Activated CD4-positive, alpha-beta T cell treated with anti-CD3 and anti-CD28 coated beads for 4 hours (primary cell): Measurements from ENCODE around the gene GNB5.
"Not testable (repeated sequence)": the region's sequence is repeated elsewhere in the genome, so short reads cannot be mapped to it uniquely, and the experiment has no call there.

Source experiments
- DNase-seq, 2 donors: peaks; one replicate each; pipeline ENCODE4 v3.0.0-alpha.2; 2020

GNB5 gene

DNA sequence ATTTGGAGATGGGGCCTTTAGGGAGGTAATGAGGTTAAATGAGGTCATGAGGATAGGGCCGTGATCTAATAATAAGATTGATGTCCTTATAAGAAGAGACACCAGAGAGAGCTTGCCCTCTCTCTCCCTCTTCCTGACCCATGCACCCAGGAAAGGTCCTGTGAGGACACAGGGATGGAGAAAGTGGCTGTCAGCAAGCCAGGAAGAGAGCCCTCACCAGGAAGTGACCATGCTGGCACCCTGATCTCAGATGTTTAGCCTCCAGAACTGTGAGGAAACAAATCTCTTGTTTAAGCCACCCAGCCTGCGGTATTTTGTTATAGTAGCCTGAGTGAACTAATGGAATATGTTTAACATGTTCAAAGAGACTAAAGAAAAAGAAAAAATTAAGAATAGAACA, 15.3 kb upstream of the GNB5 start:
- DNase-seq, result no peak

DNA sequence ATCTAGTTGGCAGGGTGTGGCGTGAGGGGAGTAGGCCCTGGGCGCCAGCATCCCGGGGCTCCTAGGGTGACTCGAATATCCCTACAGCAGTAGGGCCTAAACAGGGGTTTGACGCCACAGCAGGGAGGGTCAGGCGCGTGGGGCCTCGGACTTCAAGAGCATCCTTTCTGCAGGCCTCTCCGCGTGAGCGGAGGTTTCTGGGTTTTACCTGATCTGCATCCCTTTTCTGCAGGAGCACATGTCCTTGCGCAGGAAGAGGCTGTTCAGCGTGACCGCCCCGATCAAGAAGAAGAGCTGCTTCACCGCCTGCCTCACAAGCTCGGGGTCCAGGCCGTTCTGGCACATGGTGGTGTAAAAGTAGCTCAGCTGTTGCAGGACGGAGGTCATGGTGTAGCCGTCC, 13.5 kb upstream of the GNB5 start:
- DNase-seq, result no peak

DNA sequence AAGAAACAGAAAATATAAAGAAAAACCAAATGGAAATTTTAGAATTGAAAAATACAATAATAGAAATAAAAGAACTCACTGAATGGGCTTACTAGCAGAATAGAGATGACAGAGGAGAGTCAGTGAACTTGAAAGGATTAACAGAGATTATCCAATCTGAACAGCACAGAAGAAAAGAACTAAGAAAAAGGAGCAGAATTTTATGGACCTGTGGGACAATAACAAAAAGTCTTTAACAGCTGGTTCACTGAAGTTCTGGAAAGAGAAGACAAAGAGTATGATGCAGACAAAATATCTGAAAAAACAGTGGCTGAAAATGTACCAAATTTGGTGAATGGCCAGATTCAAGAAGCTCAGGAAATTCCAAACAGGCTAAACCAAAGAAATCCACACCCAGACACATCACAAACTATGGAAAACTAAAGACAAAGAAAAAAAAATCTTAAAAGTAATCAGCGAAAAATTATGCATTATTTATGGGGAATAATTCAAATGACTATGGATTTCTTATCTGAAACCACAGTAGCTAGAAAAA, 9.7 kb upstream of the GNB5 start:
- DNase-seq, result no peak

DNA sequence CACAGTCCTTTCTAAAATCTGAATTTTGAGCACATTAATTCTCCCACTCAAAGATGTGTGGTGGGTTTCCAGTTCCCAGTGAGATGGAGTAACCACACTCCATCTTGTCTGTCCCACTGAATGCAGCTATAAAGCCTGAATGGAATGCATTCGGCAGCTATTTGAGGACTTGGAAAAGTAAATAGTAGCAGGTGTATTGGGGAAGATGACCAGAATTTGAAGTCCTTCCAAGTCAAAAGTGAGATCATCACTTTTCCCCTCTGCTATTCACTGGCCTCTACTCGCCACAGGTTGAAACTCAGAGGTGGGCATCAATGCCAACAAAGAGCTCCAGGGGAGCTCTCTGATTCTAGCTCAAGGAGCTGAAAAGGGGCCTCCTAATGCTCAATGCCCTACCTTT, 8.1 kb upstream of the GNB5 start:
- DNase-seq, result no peak

DNA sequence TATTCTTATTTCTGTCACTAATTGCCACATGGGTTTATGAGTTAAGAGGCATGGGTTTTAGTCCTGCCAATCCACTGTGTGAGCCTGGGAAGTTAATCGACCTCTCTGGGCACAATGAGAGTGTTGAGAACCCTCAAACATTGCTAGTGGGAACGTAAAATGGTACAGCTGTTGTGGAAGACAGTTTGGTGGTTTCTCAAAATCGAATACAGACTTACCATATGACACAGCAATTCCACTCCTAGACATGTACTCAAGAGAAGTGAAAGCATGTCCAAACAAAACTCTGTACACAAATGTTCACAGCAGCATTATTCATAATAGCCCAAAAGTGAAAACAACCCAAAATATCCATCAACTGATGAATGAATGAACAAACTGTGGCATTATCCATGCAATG, 5.7 kb upstream of the GNB5 start:
- no peak for DNase-seq

DNA sequence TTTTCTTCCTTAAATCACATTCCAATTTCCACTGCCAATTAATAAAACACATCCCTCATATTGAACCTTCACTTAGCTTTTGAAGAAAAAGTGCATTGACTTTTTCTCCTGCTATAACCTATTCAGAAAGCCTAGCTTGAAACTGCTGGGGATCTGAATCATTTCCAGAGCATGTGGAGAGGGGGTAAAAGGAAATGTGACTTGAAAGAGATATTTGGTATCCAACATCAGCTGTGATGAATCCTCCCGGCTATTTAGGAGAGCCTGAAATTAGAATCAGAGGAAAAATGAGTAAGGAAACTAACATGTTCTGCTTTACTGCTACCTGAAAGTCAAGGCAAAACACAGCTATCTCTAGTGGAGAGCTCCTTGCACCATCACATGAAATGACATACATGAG, 2.6 kb upstream of the GNB5 start:
- DNase-seq, result no peak

DNA sequence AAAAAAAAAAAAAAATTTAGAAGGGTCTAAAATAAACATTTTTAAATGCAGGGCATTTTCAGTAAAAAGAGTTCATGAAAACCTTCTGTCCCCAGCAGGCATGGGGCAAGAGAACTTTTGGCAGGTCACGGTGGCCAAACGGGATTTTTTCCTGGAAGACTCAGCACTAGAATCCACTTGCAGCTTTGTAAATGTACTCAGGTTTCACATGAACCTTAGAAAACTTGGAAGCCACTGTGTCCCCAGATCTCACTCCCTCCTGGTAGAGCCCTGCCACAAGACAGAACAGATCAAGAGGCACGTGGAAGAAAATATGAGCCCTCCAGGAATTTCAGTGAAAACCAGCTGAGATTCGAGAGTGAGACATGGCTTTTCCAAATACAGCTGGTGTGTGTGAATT, 2.1 kb upstream of the GNB5 start:
- no peak for DNase-seq

DNA sequence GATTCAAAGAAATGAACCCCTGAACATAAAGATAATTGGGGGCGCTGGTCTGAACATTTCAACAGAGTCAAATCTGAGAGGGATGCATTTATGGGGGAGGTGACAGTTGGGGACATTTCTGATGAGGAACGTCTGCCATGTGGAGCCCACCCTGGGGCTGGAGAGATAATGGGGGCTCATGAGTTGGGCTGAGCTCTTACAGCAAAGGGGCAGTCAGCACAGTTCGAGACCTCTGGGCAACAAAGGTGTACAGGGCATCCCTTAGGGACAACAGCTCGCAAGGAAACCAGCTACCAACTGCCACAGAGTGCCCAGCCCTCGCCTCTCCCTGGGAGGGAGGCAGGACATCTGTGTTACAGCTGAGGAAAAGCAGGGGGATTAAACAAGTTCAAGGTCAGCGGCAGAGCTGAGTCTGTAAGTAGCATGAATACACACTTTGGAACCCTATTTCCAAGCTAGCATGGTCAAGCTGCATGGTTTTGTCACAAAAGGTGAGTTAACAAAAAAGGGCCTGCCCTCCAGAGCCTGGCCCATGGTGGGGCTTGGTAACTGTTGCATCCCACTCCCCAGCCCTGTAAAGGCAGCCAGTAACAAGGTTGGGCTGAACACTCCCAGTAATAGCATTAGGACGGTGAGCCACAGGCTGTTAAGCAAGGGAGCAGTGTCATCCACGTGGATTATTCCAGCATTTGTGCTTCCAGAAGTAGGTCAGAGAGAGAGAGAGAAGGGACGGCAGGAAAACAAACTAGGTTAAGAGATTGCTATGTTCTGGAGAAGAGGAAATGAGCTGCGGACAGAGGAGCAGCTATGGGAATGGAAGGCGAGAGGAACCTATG, 4.3 kb downstream of the GNB5 start:
- DNase-seq, result no peak

DNA sequence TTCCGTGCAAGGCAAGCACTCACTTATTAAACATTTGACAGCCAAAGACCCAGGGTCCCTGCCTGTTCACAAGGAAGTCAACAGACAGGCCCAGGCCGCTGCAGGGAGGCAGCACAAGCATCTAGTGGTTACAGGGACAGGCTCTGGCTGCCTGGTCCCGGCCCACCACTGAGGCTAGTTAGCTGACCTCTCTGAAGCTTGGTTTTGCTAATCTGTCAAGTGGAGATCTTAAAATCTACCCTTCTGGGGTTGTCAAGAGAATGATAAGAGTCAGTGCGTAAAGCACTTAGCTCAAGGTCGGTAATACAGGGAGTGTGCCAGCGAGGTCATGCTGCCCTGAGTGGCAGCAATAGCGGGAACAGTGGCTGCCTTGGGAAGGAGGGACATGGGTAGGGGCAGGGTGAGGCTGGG, 6.0 kb downstream of the GNB5 start:
- no peak for DNase-seq

DNA sequence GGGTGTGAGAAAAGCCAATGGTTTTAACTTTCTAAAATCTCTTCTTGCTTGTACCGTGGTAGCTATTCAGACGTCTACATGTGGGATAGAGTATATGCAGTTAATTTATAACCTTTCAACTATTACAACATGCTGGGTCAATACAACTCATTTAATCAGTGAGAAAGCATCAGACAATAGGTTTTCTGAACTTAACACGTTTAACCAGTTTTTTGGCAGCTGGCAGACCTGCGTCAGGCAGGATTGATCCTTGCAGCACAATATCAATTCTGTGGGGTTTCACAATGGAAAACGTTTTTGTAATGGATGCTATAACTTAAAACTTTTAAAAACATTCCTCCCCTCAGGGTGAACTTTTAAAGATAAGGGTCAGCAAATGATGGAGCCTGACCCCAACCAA, 6.5 kb downstream of the GNB5 start:
- DNase-seq, result no peak

DNA sequence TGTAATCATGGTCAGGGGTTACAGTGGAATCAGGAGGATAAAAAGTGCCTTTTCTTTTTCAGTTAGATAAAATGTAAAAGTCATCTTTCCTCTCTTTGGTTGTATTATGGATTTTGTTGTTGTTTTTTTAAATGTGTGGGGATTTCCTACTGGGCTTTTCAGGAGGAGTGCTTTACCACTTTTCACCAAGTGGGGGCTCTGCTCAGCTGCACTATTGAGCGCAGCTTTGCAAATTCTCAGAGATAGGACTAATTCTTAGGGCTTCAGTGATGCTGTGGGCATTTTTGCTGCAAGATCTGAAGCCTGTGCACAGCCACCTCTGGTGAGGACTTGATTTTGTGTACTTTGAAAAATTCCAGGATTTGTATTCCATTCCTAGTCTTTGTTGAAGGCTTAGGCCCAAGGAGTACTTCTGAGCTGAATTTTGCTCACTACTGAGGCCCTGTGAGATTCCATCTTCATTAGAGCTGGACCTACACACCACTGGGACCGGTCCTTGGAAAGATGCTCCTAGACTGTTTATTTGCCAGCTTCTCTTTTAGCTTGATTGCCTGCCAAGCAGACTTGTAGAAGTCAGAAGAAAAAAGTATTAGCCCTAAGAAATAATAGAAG, 7.5 kb downstream of the GNB5 start:
- no peak for DNase-seq

DNA sequence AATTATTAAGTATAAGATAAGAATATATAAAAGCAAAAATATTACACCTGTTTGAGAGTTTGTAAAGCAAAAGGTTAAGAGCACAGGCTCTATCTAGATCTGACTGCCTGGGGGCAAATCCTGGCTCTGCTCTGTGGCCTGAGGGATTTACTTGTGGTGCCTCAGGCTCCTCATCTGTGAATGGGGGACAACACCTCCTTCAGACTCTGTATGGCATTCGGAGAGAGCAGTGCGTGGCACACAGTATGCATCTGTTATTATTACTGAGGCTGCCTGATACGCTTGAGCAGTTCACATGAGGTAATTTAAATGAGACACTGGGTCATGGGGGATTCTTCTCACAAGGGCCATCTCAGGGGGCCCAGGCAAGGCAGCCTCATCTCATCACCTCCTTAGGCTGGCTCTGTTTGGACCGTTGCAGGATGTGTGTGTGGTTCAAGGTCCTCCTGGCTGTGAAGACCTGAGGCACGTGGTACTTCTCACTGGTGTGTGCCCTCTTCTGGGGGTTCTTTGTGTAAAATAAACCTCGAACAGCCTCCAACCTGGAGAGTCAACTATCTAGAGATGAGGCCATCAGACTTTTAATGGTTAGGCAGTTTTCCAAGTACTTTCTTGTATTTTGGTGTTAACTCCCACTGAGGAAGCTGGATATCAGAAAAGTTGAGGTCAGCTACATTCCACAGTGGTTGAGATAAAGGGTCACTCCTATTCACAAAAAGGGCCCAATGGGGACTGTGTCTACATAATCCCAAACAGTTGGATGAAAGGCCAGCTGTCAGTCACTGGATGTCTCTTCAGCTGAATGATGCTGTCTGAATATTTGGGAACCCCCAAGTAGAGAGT, 9.0 kb downstream of the GNB5 start:
- no peak for DNase-seq

DNA sequence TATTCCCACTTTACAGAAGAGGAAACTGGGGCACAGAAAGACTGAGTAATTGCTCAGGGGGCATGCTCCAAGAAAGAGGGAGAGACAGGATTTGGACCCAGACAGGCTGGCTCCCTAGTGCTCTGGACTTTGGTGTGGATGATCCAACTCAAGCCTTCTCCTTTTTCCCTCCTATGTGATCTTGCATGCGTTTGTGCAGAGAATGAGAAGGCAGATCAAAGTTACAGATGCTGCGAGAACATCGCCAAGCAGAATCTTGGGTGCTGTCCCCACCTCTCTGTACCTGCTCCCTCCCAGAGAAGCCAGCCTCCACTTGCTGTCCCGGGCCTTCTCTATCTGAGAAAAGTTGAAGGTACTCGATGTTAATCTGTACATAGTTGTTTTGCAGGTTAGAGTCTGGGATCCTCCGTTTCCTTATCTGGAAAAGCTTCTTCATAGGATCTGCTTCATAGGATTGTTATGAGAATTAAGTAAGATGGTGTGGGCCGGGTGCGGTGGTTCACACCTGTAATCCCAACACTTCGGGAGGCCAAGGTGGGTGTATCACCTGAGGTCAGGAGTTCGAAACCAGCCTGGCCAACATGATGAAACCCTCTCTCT, 10.2 kb downstream of the GNB5 start:
- no peak for DNase-seq

DNA sequence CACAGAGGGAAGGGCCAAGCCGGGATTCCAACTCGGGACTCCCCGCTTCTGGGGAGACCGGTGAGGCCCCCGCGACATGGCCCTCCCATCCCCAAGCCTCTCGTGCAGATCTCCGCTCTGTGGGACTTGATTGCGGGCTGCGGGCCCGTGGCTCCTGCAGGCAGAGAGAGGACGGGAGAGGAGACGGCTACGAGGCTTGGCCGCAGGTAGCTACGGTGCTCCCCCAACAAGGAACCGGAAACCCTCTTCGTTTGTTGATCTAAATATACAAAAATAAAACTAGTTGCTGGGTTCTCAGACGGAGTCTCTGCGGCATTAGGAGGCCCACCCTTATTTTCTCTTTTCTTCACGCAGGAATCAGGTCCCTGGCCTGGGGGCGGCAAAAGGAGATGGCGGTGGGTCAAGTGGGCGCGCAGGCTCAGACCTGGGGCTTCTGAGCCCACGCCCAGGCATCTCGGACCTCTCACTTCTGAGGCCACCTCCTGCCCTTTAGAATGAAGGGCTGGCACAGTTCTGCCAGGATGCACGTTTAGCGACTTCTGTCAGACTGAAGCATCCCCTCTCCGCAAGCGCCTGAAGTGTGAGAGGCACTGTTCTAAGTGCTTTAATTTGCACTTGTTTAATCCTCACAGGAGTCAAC, 10.9 kb downstream of the GNB5 start:
- peak; percentile 22 to 36 for DNase-seq

DNA sequence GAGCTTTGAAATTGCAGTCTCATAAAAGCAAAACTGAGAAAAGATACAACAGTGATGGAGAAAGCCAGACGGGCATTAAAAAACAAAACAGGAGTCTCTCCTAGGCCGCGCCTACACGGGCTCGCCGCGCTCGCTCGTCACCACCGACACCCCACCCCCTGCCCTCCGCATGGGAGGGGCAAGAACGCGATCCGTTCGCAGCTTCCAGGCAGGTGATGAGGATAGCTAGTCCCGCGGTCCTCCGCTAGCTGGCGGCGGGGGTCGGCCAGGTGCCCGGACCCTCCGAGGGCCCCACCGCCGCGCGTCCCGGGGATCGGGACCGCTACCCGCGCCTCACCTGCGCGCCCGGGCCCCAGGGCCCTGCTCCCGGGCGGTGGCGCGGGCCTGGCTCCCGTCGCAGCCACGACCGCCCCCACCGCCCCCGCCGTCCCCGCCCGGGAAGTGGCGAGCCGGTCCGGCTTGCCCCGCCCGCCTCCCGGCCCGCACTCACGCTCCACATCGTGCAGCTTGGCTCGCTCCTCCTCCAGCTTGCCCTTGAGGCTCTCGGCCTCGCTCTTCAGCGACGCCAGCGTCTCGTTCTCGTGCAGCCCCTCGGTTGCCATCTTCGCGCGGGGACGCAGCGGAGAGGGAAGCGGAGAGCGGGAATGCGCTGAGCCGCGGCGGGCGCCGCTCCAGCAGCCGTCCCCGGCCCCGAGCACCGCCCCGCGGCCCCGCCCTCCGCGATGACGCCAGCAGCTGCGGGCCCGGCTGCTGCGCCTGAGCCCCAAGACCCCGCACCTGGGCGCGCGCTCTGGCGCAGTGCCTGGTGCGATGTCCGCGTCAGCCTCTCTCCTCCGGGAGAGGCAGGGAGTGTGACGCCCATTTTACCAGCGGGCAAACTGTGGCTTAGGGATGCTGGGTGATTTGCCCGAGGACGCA, 11.7 kb downstream of the GNB5 start:
- DNase-seq, result peak; percentile 83

DNA sequence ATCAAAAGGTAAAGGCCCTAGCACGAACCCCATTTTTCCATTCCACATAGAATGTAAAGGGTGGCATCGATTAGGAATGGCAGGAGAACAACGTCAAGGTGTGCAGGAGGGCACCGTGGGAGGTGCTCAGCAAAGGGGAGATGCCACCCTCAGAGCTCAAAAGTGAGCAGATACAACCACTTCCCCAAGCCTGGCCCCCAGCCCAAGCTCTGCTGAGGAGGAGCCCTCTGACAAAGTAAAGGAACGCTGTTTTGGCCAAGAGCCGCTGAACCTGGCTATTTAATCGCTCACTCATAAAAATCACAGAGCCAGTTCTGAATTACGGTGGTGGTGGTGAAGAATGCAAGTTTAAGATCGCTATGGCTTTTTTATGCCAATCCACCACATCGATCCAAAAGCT, 12.4 kb downstream of the GNB5 start:
- DNase-seq, result no peak

DNA sequence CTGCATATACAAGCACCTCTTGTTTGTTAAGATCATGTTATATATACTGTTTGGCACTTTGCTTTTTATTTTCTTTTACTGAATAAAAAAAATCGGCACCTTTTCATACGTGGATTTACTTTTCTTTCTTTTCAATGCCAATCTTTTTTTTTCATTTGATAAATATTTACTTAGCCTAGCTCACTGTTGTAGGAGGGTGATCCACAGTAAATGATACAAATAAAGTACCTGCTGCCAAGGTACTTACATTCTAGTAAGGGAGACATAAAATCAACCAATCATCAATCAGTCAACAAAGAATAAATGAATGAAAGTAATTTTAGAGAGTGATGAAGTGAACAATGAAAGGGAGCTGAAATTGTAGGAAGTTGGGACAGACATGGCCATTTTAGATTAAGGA, 18.3 kb downstream of the GNB5 start:
- no peak for DNase-seq

DNA sequence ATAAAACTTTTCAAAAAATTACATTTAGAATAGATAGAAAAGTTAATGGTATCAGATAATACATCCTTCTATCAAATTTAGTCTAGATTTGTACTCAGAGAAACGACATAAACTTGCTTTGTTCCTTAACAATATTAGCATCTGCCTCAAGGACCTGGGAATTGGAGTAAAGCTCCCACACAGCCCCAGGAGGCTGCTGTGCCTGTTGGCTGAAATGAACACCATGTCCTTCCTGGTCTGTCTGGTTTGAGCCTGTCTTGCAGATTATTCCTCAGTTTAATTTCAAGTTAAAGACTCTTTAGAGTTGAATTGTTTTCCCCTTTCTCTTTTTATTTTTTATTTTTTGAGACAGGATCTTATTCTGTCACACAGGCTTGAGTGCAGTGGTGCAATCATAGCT, 19.4 kb downstream of the GNB5 start:
- no peak for DNase-seq

DNA sequence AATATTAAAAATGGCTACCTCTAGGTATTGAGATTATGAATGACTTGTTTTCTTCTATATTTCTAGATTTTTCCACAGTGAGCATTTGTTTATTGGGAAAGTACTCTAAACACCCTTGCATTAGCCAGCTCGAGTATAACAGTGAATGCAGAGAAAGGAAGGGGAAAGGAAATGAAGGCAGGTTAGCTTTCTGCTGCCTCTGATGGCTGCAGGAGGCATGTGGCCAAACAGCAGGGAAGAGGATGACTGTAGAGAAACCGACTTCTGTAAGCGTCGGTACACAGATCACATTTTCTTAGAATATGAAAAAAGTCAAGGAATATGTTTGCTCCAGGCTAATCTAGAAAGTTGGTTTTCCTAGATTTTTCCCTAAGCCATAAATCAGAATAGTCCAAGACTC, 19.8 kb downstream of the GNB5 start:
- no peak for DNase-seq

DNA sequence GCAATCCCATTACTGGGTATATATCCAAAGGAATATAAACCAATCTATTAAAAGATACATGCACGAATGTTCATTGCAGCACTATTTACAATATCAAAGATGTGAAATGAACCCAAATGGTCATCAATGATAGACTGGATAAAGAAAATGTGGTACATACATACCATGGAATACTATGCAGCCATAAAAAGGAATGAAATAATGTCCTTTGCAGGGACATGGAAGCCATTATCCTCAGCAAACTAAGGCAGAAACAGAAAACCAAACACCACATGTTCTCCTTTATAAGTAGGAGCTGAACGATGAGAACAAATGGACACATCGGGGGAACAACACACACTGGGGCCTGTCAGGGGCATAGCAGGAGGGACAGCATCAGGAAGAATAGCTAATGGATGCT, 21.0 kb downstream of the GNB5 start:
- not testable (repeated sequence) for DNase-seq

DNA sequence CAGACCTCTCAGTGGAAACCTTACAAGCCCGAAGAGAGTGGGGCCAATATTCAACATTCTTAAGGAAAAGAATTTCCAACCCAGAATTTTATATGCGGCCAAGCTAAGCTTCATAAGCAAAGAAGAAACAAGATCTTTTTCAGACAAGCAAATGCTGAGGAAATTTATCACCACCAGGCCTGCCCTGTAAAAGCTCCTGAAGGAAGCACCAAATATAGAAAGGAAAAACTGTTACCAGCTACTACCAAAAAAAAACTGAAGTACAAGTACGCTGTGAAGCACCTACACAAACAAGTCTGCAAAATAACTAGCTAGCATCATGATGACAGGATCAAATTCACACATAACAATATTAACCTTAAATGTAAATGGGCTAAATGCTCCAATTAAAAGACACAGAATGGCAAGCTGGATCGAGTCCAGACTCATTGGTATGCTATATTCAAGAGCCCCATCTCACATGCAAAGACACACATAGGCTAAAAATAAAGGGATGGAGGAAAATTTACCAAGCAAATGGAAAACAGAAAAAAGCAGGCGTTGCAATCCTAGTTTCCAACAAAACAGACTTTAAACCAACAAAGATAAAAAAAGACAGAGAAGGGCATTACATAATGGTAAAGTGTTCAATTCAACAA, 25.6 kb downstream of the GNB5 start:
- not testable (repeated sequence) for DNase-seq
